Hippocampal formation (tissue), 2 donors: Measurements from ENCODE around the gene ACE.

Source experiments
- DNase-seq, 2 donors: peaks; one replicate each; lab custom pipeline; 2025; lab: John Stamatoyannopoulos, UW

The ACE gene

DNA sequence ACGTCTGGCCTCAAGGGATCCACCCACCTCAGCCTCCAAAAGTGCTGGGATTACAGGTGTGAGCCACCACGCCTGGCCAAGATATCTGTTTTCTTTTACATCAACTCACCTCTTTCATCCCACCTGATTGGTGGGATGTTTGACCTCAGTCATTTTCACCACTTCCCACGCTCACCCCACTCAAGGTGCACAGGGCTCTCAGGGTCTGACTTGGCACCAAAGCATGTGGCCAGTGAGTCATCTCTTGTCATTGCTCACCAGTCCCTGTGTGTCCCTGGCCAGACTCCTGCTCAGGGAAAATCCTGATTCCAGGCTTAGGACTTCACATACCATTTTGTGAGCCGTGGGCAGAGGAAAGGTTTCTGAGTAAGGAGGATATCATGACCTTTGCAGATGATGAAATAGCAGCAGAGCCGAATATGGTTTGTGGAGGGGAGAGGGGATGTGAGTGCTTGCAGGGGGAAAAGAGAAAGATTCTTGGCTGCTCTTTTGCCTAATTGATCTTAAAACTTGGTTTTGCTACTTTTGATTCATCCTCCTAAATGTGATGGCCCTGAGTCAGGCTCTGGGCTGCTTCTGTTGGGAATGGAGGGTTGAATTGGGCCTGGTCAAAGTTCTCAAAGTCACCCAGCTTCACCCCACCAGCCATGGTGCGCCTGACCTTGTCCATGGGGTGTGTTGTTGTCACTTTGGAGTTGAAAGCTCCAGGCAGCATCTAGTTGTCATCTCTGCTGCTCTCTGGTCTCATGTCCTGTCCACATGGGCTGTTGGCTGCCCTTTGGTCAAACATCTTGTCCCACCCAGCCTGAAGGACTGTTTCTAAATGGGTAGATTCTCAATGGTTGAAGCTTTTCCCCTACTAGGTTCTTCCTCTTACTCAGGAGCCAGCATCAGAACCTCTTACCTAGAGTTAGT, 40.3 kb downstream of the ACE start:
- no peak for DNase-seq

DNA sequence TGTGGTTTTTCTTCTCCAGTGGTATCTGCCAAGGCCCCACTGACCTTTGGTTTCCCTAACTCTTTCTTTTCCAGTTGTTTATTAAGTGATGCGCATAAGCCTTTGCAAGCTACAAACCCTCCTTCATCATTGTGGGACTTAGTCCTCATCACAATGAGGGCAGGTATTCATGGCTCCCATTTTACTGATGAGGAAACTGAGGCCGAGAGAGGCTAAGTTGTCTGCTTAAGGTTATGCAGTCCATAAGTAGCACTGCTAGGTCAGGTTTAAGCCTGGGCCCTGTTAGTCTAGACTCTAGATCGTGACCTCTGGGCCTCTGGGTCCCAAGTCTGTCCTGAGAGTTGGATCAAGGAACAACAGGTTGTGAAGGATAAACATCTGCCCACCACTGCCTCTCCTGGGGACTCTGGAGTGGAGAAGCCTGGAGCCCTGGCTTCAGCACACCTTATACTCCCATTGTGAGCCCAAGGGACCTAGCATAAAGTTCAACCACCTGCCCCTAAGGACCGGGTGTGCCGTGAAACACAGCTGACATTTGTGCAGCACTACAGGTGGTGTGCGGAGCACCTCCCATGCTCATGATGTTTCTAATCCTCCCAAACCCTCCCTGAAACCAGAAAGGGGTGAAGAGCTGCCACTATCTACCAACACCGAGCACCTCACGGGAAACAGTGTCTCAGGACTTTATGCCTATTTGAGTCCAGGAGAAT, 41.1 kb downstream of the ACE start:
- DNase-seq = no peak

DNA sequence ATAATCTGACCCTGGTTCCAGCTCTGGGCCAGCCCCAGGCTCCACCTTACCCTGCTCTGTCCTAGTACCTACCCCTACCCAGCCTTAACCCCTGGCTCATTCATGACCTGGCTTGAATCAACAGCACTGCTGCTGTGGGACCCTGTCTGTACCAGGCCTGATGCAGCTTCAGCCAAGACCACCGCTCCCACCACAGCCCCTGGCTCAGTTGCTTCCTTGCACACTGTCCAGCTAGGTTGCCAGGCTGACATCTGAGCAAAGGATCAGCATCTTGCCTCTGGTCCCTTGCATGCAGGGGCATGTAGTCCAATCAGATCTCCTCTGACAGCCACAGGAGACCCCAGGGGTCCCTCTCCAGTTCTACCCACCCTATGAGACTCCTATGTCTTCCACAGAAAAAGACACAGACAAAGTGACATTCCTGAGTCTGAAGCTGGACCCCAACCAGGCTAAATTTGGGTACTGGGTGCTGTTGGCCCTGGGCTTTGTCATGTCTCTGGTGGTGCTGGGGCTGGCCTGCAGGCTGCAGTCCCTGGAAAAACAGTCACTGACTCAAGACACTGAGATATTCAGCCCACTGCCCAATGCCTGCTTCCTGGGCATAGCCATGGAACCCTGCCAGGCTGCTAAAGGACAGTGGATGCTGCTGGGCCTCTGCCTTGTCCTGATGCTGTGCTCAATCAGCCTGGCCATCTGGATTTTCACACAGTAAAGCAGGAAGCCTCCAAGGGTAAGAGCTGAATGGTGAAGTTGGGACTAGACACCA, 42.4 kb downstream of the ACE start:
- no peak for DNase-seq

DNA sequence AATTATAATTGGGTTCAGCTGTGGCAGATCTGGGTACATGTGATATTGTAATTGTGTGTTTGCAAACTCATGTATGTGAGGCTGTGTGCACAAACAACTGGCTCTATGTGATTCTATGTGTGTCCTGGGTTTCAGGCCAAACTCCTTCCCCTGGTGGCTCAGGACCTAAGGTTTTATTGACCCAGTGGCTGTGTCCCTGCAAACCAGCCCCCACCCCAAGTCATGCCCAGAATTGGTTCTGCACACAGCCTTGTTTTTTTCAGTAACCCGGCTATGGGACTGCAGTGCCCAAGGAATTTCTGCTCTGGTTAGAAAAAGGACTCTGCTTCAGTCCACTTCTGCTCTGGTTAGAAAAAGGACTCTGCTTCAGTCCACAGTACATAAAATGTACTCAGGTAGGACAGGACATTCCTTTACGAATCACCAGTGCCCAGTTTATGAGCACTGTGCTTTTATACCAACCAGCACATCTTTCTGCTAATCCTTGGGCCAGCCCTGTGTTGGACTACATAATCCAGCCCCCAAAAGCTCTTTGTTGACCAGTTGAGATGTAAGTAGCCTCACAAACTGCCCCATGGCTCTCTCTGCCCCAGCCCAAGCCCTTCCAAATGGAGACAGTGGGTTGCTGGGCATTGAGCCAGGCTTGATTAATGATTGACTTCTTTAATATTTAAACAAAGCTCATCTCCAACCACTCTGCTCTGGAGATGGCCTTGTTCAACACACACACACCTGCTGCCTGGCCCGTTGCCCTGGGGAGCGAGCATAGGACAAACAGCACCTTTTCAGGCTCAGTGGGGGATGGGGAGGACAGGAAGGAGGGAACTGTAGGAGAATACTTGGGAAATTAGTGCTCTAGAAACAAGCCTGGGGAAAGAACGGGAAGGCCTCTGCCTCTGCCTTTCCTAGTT, 43.4 kb downstream of the ACE start:
- no peak for DNase-seq

DNA sequence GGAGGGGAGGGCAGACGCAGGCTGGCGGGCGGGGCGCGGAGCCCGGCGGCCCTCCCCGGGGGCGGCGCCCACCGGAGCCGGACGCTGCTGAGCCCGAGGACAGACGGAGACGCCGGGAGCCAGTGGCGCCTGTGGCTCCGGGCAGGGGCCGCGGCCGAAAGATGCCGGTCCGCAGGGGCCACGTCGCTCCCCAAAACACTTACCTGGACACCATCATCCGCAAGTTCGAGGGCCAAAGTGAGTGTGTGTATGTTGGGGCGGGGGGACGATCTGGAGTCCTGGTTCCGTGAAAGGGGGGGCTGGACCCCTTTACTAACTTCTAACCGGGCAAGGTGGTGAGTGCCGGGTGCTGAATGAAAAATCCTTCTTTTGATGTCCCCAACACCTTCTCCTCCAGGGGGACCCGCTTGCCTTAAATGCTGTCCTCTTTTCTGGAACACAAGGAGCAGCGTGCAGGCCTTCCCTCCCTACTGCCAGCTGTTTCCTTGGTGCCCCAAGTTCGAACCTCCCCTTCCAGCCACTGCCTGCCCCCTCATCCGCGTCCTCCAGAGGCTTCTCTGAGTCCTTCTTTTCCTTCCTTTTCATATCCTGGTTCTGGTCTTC, 46.5 kb downstream of the ACE start, which contains the start of gene KCNH6:
TSS of gene KCNH6 (plus strand) at position 106 of the 603 bp plus-strand sequence. CDS start at position 162, 56 bp downstream.
- DNase-seq = no peak

DNA sequence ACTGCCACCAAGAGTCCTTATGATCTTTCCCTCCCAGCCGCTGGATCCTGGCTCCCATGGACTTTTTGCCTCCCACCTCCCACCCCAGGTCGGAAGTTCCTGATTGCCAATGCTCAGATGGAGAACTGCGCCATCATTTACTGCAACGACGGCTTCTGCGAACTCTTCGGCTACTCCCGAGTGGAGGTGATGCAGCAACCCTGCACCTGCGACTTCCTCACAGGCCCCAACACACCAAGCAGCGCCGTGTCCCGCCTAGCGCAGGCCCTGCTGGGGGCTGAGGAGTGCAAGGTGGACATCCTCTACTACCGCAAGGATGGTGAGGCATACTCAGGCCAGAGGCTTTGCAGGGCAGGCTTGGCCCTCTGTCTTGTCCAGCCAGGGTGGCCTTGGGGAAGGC, 47.2 kb downstream of the ACE start:
- no peak for DNase-seq

DNA sequence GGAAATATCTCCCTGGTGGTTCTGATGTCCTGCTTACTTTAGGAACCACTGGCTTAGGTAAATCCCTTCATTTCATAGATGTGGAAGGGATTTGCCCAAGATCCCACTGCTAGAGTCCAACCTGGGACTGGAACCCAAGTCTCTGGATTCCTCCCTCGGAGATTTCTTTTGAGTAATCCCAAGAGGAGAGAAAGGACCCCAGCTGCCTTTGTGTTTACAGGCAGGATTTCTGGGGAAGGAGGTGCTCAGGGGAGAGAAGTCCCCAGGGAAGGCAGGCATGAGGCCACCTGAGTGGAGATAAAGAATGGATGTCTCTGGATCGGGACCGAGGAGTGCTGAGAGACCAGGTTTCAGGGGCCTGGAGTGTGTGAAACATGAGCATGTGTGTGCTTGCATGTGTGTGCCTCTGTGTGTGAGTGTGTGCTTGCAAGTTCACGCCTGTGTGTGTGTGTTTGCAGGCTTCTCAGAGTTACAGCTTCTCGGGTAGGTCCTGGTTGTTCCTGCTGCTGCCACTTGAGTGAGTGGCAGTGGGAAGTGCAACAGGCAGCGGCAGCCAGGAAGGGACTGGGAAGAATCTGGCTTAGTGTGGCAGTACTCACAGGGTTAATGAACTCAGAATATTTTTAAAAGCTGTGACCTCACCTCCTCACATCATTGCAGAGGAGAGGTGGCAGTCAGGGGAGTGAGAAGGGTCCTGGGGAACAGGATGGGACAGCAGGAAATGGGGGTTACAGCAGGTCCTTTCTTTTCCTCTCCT, 48.5 kb downstream of the ACE start:
- no peak for DNase-seq

DNA sequence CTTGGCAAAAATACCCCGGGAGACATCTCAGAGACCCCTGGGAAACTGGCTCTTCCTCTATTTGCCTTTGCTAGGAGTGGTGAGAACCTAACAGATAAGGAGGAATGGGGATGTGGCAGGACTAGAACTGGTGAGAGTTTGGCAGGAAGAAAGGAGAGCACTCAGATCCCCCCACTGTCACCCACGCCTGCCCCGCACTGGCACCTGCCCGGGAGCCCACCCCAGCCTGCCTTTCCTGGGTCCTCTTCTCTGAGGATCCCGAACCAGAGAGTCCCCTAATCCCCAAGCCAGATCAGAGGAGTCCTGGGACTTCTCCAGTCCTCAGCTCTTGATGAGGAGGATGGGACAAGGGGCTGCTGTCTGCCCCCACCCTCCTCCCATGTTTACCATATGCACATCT, 50.0 kb downstream of the ACE start:
- DNase-seq = no peak

DNA sequence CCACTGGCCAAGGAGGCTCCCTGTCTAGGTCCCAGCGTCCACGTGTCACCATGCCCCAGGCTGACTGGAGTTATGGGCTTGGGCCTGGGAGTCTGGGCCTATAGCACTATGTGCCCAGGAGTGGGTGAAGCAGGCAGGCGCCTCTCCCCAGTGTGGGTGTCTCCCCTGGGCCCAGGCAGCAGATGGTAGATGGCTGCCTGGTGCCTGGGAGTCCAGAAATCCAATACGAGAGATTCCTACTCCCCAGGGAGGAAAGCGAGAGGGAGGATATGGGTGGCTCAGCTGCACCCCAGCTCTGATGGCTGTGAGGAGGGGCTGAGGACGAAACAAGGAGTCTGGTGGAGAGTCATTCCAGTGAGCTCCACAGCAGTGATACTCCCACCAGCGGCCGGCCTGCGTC, 51.3 kb downstream of the ACE start:
- no peak for DNase-seq

DNA sequence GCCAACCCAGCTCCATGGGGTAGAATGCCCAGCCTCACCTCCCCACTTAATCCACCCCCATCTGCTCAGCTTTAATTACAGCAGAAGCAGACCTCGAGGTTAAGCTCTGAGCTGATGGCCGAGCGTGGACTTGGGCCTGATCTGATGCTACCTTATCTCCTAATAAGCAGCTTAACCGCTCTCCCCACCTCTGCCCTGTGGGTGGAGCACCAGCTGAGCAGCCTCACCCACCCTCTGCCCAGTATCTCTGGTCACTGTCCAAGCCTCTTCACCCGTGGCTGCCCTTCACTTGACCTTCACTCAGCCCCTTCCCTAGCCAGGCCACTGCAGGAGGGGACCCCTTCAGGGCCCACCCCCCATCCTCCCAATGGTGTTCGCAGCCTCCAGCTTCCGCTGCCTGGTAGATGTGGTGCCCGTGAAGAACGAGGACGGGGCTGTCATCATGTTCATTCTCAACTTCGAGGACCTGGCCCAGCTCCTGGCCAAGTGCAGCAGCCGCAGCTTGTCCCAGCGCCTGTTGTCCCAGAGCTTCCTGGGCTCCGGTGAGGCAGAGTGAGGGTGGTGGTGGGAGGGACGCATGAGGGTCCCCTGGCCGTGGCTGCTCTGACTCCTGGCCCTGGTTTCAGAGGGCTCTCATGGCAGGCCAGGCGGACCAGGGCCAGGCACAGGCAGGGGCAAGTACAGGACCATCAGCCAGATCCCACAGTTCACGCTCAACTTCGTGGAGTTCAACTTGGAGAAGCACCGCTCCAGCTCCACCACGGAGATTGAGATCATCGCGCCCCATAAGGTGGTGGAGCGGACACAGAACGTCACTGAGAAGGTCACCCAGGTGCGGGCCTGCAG, 53.1 kb downstream of the ACE start:
- DNase-seq = no peak

DNA sequence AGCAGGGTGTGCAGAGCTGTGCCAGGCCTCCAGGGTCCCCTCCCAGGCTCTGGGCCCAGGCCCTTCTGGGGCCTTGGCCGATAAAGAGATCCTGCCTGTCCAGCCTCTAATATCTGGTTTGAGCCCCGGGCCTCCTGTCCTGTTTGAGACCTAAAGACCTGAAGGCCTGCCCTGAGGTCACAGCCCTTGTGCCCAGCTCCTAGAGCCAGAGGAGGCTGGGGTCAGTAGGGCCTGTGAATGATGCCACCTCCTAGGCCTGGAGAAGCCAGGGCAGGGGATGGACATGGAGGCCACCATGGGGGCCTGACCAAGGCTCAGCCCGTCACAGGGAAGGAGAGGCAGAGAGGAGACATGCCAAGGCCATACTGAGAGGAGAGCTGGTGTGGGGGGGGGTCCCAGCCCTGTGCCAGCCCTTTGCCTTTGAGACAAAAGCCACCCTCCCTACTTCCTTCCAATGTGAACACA, 53.7 kb downstream of the ACE start:
- DNase-seq = no peak

DNA sequence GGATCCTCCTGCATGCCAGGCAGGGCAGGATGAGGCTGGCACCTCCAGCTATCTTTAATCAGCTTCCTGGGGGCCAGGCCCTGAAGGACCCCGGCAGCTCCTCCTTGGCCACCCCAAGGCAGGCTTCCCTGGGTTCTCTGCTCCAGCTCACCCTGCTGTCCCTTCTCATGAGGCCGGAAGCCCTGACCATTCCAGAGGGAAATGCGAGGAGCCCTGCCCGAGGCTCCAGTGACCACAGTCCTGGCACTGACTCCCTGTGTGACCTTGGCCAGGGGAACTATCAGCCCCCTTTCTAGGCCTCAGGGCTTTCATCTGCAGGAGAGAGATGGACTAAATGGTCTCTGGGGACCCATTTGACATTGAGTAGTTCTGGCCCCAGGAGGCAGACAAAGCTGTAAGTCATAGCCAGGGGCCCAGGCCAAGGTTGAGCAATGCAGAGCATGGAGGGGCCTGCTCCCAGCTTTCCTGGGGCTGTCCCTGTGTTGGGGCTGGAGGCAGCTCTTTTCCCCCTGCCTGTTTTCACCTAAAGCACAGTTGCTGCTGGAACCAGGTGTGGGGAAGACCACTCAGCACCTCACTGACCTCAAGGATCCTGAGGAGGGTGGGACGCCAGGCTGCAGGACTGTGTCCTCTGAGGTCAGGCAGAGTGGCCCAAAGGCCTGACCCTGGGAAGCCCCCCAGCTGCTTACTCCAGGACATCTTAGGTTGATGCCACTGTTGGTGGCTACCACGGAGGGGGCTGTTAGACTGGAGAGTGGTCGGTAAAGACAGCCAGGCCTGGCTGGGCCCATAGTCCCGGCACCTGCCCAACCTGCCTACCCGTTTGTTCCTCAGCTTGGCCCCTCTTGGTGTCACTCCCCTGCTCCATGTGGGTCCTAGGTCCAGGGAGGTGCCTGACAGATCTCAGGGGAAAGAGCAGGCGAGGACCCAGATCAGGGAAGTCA, 54.4 kb downstream of the ACE start:
- no peak for DNase-seq

DNA sequence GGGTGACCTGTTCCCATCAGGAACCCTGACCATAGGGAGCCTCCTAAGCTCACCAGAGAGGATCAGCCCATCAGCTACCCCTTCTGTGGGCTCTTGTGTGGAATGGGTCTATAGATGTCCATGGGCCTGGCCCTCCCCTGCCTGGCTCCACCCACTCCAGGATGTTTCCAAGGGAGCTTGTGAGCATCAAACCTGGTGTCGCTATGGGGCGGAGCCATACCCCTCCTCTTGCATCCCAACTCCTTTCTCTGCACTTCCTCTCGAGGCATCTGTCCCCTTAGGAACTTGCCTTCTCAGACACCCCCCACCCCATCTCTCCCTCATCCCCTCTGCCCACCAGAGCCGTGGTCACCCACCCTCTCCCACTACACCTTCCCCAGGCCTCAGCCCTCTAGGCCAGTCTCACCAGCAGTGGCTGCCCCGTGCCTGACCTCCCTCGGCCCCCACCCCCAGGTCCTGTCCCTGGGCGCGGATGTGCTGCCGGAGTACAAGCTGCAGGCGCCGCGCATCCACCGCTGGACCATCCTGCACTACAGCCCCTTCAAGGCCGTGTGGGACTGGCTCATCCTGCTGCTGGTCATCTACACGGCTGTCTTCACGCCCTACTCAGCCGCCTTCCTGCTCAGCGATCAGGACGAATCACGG, 56.7 kb downstream of the ACE start:
- no peak for DNase-seq

DNA sequence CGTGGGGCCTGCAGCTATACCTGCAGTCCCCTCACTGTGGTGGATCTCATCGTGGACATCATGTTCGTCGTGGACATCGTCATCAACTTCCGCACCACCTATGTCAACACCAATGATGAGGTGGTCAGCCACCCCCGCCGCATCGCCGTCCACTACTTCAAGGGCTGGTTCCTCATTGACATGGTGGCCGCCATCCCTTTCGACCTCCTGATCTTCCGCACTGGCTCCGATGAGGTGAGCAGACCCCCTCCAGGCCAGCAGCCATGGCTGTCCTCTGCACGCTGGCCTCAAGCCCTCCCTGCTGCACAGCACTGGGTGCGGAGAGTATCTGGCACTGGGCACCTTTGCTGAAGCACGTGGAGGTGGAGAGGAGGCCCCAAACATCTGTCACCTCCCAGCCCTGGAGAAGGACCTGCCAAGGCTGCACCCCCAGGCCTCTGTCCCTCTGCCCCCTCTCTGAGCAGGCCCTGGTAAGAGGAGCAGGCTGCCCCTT, 57.3 kb downstream of the ACE start:
- no peak for DNase-seq

DNA sequence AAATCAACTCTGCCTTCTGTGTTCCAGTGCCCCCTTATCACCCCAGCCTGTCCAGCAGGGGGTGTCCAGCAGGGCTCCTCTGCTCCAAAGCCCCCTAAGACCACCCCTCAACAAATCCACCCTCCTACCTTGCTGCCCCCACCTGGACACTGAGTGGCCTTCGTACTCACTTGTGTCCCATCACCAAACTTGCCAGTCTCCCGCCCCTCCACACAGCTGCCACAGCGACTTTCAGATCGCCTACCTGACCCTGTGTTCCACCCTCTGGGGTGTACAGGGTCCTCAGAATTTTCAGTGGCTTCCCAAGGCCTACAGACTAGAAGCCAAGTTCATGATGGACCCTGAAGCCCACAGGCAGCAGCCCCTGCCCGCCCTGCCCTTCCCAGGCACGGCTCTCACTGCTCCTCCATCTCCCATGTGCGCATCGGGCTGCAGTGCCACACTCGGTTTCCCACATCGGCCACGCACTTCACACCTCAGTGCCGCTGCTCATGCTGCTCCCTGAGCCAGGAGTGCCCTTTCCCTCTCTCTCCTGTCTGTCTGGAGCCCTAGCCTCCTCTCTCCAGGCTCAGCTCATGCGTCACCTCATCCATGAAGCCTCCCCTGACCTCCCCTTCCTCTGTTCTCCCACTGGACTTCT, 58.1 kb downstream of the ACE start:
- DNase-seq = no peak

DNA sequence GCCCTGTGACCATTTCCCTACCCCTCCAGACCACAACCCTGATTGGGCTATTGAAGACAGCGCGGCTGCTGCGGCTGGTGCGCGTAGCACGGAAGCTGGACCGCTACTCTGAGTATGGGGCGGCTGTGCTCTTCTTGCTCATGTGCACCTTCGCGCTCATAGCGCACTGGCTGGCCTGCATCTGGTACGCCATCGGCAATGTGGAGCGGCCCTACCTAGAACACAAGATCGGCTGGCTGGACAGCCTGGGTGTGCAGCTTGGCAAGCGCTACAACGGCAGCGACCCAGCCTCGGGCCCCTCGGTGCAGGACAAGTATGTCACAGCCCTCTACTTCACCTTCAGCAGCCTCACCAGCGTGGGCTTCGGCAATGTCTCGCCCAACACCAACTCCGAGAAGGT, 58.8 kb downstream of the ACE start:
- no peak for DNase-seq

DNA sequence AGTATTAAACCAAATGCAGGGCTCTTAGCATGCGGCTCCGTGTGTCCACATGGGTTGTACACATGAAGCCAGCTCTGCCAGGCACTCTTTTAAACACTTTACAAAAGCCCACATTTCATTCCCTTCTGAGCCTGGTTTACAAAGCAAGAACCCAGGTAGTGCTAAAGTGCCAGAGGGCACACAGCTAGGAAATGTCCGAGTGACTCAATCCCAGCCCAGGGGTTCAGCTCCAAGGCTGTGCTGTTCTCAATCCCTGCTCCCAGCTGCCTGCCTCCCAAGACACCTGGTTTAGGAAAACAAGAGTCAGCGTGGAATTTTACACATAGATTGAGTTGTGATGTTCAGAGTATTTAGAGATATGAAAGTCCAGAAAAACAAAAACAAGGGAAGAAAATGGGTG, 60.1 kb downstream of the ACE start:
- DNase-seq = no peak
